Stimulated activated naive CD8-positive, alpha-beta T cell treated with anti-CD3 and anti-CD28 coated beads, Interleukin-15, Interleukin-2, amounts not matched to agents 100 U/mL and 50 U/mL, for 24 hours (primary cell): Measurements from ENCODE around the gene TPST2.

Experiments used
- ATAC-seq: fragments of 150-1000 bp; cut with Tn5 transposase; one replicate; pipeline ENCODE4 v1.10.0; 2021
- DNase-seq: peaks from one replicate; pipeline ENCODE4 v3.0.0; 2021

The TPST2 gene

DNA sequence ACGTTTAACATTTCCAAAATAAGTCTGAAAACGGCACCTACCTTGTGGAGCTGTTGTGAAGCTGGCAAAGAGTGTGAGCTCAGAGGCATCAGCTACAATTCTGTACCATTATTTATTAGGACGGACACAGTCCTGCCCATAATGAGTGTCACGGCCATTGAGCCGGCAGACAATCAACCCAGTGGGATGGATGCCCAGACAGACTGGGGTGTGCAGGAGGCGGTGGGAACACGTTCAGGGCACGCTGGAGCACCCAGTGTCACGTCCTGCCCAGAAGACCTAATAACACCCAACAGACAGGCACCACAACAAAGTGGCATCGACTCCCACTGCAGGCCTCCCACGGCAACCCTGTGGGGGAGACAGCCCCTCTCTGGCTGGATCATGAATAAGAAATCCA, 34.5 kb downstream of the TPST2 start:
- ATAC-seq (no peak), DNase-seq (no peak)

DNA sequence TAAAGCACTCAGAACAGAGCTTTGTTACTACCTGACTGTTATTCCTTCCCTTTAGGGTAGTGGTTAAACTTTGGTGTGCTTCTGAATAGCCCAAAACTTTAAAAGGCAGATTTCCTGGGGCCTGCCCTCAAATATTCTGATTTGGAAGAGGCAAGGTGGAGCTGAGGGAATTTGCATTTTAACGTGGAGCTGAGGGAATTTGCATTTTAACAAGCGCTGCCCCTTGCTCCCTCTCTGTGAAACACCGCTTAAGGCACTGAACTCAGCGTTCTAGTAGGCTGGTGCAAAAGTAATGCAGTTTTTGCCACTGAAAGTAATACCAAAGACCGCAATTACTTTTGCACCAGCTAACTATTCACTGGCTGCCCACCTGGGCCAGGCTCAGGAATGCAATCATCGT, 35.0 kb downstream of the TPST2 start:
- ATAC-seq: no peak
- no peak for DNase-seq

DNA sequence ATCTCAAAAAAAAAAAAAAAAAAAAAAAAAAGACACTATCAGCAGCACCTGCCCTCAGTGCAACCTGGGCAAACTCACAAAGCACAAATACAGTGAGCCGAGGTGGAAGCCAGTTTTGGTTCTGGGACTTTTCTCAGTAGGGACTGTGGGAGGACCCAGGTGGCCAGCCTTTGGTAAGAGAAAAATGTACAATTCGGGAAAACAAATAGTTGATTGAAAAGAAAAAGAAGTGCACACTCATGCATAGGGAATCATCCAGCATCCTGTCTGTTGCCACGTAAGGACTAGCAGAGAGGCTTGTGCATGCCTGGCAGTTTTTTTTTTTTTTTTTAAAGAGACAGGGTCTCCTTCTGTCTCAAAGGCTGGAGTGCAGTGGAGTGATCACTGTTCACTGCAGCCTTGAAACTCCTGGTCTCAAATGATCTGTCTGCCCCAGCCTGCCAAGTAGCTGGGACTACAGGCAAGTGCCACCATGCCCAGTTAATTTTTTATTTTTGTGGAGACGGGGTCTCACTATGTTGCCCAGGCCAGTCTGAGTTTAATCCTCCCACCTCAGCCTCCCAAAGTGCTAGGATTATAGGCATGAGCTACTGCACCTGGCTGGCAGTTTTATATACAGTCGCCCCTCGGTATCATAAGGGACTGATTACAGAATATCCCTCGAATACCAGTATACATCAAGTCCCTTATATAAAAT, 36.7 kb downstream of the TPST2 start:
- no peak for ATAC-seq
- no peak for DNase-seq

- DNase-seq (no peak), ATAC-seq (no peak)
Observed at GRCh38 chr22:26552466-26552865, 37.5 kb downstream of the TPST2 start.

DNA sequence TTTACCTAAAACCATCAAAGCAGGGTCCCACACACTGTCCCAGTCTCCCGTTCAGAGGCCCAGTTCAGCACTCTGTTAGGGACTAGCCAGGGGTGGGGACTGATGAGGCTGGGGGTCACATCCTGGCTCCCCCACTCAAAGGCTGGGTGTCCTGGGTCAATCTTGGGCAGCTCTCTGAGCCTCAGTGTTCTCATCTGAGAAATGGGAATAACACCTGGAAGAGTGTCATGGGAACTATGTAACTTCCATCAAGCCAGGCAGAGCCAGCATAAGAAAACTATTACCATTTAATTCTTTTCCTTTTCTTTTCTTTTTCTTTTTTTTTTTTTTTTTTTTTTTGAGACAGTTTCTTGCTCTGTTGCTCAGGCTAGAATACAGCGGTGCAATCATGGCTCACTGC, 38.4 kb downstream of the TPST2 start:
- ATAC-seq (no peak), DNase-seq (no peak)

GRCh38 chr22:26550498-26551033, 39.4 kb downstream of the TPST2 start:
- no peak for DNase-seq
- no peak for ATAC-seq

DNA sequence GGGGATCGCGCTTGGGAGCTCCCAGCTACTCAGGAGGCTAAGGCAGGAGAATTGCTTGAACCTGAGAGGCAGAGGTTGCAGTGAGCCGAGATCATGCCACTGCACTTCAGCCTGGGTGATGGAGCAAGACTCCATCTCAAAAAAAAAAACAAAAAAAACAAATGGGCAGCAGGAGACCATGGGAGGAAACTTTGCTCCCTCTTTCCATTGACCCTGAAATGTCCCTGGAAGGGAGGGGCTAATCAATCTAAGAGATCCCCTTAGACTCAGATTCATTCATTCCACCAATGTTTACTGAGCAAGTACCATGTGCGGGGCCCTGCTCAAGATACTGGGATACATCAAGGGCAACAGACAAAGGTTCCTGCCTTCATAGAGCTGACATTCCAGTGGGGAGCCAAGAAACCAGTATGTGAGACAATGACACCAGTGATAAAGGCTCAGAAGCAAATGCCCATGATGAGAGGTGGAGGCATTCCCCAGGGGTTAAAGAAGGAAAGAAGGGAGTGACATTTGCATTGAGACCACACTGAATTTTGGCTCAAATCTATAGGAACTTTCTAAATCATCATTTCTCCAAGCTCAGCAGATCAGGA, 39.9 kb downstream of the TPST2 start:
- DNase-seq (no peak), ATAC-seq (no peak)

DNA sequence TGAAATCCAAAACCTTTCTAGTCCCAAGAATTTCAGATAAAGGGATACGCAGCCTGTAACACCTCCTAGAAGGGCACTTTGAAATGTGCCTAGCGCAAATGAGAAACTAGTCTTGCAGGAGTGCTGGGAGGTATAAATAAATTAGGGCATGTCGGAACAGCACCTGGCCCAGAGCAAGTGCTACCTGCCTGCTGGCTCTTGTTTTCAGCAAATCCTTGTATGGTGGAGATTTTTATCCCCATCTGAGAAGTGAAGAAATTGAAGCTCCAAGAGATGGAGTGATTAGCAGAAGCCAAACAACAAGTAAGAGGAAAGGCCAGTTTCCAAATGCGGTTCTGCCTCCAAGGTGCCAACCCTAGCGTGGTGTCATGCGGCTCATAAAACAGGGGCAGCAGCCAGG, 40.9 kb downstream of the TPST2 start:
- ATAC-seq (no peak), DNase-seq (no peak)

DNA sequence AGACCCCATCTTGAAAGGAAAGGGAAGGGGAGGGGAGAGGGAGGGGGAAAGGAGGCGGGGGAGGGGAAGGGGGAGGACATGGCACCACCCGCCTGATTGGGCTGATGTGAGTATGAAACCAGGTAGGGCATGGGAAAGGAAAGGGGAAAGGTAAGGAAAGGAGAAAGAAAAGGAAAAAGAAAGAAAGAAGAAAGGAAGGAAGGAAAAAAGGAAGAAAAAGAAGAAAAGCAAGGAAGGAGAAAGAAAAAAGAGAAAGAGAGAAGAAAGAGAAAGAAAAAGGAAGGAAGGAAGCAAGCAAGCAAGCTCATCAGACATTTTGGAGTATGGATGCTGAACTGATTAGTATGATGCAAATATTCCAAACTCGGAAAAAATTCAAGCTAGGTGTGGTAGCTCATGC, 41.6 kb downstream of the TPST2 start:
- no peak for DNase-seq
- no peak for ATAC-seq

GRCh38 chr22:26547837-26548236, 42.1 kb downstream of the TPST2 start:
- DNase-seq (no peak), ATAC-seq (no peak)

- peak; percentile 83 for ATAC-seq
- peak; percentile 41 for DNase-seq
Observed at GRCh38 chr22:26547426-26547825, 42.5 kb downstream of the TPST2 start.

DNA sequence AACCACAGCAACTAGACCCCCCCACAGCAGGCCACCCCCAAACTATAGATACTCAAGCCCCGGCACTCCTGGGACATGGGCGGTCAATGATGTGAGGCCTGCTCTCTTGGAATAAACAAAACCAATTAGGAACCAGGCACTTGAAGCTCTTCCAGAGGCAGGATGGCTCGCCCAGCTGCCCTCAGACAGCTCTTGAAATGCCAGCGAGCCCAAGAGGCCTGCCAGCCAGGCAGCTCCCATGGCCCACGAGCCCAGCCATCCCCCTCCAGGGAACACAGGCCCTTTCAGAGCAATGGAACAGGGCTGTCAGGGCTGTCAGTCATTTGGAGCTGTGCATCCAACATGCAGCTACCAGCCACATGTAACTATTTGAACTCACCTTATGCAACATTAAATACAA, 43.6 kb downstream of the TPST2 start:
- no peak for ATAC-seq
- DNase-seq: no peak

DNA sequence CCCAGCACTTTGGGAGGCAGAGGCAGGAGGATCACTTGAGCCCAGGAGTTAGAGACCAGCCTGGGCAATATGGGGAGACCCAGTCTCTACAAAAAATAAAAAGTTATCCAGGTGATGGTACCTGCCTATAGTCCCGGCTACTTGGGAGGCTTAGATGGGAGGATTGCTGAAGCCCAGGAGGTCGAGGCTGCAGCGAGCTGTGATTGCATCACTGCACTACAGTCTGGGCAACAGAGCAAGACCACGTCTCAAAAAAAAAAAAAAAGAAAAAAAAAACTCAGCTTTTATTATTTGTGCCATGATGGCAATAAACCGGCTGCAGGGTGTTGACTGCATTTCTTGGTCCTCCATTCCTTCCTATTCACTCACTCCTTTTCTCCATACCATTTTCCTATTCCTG, 44.1 kb downstream of the TPST2 start:
- no peak for ATAC-seq
- DNase-seq: no peak

DNA sequence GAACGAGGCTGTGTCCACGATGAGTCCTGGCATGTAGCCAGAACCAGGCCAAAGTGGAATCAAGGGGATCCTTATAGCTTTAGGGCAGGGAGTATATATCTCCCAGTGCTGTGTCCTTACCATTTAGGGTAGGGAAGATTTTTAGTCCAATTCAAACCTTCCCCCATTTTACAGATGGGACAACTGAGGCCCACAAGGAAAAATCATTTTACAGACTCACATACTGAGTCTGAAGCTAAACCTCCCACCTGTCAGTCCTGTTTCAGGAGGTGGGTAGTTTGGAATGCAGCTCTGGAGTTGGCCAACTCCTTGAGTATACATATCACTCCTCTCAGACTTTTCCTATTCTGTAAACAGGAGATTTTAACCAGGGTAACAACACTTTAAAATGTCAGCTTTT, 44.5 kb downstream of the TPST2 start:
- DNase-seq (no peak), ATAC-seq (no peak)

GRCh38 chr22:26544489-26544888, 45.4 kb downstream of the TPST2 start:
- DNase-seq (no peak), ATAC-seq (no peak)

GRCh38 chr22:26542831-26543230, 47.1 kb downstream of the TPST2 start:
- ATAC-seq: peak; percentile 26
- peak; percentile 9 for DNase-seq

GRCh38 chr22:26541167-26541819, 48.6 kb downstream of the TPST2 start:
- no peak for DNase-seq
- ATAC-seq: no peak

- ATAC-seq: no peak
Observed at GRCh38 chr22:26540119-26540518, 49.8 kb downstream of the TPST2 start.

DNA sequence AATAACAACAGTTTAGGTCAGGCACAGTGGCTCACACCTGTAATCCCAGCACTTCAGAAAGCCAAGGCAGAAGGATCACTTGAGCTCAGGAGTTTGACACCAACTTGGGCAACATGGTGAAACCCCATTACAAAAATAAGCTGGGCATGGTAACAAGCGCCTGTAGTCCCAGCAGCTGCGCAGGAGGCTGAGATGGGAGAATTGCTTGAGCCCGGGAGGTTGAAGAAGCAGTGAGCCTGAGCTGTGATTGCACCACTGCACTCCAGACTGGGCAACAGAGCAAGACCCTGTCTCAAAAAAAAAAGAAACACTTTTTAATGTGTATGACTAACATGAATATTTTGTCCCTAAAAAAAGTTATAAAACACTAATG, 53.2 kb downstream of the TPST2 start:
- no peak for ATAC-seq
- DNase-seq: no peak

More at GRCh38 chr22:26540119-26540518, 49.8 kb downstream of the TPST2 start:
- no peak for DNase-seq

DNA sequence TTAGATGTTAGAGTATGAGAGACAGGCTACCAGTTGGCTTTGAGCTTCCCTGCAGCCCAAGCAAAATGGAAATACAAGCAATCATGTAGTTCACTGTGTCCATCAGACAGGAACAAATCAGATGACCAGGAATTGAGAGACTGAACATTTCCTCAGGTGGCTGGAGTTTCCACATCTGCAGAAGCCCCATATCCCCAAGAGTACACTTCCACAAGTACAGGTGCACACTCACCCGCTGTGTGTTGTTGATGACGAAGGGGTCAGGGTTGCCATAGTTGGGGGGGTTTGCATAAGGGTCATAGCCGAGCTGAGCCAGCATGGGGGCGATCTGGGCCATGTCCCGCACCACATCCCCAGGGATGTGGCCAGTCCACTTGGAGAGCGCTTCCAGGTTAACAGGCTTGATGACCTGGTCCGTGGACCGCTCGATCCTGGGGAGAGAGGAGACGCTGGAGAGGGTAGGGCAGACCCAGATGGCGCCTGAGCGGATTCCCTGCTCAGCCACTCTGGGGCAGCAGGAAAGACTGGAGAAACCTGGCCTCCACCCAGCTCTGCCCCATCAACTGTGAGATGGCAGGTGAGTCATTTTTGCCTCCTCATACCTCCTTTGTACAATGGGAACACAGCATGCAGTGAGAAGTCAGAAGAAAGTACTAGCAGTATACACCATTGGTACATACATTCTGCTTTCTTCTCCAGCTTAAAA, 53.7 kb downstream of the TPST2 start:
- ATAC-seq (no peak), DNase-seq (no peak)

GRCh38 chr22:26535603-26535908, 54.4 kb downstream of the TPST2 start:
- peak; percentile 26 for ATAC-seq
- DNase-seq: no peak

DNA sequence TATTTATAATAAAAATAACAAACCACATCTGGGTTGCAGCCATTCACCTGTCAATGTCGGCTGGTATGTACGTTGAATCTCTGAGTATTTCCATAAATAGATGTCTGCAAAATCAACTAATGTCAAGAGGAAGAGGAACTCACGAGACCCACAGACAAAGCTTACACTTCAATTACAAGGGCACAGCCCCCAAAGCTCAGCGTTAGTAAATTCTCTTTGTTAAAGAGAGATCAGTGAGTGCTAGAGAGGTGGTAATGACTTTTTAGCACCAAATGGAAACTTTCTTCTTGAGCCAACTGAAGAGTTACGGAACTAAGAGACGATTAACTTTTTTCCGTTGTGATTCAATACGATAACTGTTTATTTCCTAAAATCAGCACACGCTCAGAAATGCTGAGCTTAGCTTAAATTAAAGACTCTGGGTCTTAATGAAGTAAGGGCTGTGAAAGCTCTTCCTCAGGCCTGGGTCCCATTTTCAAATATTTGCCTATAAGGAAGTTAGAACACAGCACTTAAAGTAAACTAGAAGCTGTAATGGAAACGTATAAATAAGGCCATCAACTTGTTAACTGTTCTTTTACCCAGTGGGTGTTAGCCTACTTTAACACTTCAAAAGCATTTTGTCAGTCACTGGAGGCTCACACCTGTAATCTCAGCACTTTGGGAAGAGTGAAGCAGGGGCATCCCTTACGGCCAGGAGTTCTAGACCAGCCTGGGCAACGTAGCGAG, 54.9 kb downstream of the TPST2 start:
- DNase-seq (no peak), ATAC-seq (peak; percentile 30)
